ENCODE data around the gene ASPHD1.
"Not testable (repeated sequence)": the region's sequence is repeated elsewhere in the genome, so short reads cannot be mapped to it uniquely, and the experiment has no call there.

ASPHD1 gene

DNA sequence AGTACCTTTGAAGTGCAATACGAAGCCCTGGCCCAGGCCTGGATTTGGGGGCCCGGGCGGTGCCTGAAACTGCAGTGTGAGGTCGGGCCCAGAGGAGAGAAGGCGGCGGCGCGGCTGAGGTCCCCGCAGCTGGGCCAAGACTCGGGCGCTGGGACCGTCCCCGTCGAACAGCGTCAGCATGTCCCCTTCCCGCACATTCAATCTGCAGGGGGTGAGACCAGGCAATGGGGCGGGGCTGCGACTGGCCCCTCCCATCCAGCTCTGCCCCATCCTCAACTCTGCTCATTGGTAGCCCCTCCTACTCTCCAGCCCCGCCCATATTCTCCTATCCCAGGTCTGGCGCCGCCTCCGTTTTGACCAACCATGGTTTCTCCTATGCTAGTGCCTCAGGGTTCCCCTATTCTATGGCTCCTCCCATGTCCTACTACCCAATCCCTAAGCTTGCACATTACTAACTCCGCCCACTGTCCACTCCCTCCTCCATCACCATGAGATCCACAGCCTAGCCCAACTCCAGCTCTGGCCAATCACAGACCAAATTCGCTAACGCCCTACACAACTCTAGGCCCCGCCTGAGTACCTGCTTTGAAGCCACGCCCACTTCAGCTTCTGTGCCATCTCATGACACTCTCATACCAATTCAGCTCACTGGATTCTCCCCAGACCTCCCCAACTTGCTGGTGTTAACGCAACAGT is 22.9 kb upstream of the ASPHD1 start:
- DNase-seq (ENCODE audit: low read depth) = no peak

DNA sequence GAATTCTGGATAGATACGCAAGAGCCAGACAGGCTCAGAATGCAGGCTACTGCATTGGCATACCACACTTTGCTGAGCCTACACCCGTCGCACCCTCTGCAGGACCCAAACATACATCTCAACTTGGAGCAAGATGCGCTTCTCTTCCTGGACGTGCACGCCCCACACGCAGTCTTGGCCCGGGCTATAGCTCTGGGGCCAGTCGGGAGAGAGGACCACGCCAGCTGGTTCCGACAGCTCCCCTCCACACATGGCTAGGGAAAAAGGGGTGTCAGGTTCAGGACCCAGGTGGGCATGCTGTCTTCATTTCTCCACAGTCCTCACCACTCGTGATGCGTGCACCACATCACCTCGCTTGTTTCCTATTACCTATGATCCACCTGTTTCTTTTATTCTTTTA is 22.1 kb upstream of the ASPHD1 start:
- no peak for DNase-seq (ENCODE audit: low read depth)

DNA sequence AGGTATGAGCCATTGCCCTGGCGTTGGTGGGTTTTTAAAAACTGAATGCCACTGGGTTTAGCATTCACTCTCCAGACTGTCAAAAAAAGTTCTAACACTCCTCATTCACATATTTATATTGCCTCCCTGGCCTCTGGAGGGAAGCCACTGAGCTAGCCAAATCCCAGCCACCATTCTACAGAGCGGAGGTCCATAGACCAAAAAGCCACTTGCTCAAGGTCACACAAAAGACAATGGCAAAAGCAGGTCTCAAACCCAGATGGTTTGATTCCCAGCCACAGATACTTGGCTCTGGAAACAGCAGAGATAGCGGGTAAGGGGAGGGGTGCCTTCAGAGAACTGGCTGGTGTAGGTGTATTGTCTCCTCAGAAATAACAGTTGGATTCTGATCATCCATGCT is 19.2 kb upstream of the ASPHD1 start:
- no peak for DNase-seq (ENCODE audit: low read depth)

DNA sequence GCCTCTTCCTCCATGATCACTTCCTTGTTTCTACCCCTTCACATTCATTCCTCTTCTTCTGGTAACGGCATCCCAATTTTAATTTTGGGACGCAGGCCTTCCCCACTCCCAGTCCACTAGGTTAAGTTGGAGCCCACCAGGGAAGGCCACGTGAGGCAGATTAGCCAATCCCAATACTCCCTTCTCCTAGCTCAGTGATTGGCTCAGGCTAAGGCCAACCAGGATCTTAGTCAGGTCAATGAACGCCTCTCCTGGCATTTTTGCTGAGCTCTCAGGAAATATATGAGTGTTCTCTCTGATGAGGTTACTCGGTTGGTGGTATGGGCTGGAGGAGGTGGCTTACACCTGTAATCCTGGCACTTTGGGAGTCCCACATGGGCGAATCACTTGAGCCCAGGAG is 16.3 kb upstream of the ASPHD1 start:
- no peak for DNase-seq (ENCODE audit: low read depth)

DNA sequence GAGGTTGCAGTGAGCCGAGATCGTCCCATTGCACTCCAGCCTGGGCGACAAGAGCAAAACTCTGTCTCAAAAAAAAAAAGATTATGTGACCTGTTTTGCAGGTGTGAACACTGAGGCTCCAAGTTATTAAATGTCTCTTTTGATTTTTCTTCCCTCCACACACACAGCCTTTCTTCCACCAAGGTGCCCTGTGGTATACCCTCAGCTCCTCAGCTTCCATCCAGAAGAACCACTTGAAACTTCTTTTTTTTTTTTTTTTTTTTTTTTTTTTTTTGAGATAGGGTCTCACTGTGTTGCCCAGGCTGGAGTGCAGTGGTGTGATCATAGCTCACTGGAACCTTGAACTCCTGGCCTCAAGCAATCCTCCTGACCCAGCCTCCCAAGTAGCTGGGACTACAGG is 10.9 kb upstream of the ASPHD1 start:
- DNase-seq (ENCODE audit: low read depth) = not testable (repeated sequence)

DNA sequence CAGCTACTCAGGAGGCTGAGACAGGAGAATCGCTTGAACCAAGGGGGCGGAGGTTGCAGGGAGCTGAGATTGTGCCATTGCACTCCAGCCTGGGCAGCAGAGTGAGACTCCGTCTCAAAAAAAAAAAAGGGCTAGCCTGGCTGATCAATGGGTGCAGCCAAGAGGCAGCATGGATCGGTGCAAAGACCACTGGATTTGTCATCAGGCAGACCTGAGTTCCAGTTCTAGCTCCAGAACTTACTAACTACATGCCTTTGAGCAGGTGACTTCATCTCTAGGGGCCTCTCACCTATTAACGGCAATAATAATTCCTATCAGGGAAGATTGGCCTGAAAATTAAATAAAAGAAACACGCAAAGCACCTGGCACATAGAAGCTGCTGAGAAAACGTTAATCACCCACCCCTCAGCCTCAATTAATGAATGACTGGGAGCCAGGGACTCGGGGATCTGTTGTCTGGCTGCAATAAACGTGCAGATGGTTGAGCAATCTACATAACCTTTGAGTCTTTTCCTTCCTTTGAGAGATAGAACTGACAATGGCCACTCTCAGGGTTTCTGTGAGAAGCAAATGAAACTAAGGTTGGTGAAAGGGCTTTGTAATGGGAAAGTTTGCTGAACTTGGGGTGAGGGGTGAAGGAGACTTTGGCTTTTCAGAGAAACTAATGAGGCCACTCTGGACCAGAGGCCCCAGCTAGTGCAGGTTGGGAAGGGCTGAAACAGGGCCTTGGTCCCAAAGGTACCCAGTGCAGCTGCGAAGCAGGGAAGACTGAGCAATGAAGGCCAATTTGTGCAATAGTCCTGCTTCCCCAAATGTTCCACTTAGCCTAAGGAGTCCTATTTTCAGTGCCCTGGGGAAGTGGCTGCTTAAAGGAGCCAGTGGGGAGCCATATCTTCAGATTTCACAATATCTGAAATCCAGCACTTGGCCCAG is 8.5 kb upstream of the ASPHD1 start:
- DNase-seq (ENCODE audit: low read depth) = no peak

DNA sequence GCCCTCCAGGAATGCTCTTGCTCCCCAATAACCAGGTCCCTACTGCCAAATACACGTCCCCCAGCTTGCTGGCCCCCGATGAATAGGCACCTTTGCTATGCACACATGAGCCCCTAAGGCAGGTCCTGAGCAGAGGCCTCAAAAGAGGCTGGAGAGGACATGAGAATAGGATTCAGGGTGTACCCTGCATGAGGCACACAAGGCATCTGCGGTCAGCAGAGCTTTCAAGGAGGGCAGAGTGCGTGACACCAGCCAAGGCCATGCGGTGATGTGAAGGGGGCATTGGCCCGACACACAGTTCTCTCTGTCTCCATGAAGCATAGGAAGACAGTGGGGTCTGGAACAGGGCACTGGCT is 7.9 kb upstream of the ASPHD1 start:
- no peak for DNase-seq (ENCODE audit: low read depth)

DNA sequence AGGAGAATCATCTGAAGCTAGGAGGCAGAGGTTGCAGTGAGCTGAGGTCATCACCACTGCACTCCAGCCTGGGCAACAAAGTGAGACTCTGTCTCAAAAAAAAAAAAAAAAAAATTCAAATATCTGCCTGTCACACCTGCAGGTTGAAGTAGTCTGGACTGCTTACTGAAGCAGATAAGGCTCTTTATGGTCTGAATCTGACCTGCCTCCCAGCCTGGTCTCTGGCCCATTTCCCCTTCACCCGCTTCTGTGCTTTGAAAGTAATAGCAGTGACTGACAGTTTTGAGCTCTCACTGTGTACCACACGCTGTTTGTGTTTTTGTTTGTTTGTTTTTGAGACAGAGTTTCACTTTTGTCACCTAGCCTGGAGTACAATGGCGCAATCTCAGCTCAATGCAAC is 6.7 kb upstream of the ASPHD1 start:
- no peak for DNase-seq (ENCODE audit: low read depth)

DNA sequence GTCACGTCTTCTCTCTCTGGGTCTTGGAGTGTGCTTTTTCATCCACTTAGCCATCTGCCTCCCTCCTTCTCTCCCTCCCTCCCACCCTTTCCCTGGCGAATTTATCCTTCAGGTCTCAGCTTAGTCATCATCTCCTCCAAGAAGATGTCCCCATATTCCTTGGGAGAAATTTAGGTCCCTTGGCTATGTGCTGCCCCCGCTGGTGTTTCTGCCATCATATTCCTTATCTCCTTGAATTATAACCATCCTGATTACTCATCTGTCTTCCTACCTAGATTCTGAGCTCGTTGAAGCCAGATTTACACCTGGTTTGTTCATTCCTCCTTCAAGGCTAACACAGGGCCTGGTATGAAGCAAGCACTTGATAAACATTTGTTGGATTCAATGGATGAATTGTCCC is 5.9 kb upstream of the ASPHD1 start:
- no peak for DNase-seq (ENCODE audit: low read depth)

DNA sequence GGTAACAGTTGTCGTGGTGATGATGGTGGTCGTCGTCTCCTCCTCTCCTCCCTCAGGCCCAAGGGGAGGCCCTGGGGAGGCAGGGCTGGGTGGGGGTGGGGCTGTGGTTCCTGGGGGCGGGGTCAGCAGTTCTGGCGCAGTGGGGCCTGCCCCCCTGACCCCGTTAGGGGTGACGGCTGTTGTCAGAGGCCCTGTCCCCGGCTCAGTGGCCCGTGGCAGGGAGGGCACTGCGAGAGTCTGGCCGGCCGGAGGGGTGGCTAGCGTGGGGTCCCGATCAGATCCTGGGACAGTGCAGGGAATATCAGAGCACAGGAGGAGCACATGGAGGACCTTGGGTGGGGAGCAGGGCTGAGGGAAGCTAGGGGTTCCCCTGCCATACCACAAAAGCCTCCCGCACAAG is 3.4 kb upstream of the ASPHD1 start:
- DNase-seq (ENCODE audit: low read depth) = no peak

DNA sequence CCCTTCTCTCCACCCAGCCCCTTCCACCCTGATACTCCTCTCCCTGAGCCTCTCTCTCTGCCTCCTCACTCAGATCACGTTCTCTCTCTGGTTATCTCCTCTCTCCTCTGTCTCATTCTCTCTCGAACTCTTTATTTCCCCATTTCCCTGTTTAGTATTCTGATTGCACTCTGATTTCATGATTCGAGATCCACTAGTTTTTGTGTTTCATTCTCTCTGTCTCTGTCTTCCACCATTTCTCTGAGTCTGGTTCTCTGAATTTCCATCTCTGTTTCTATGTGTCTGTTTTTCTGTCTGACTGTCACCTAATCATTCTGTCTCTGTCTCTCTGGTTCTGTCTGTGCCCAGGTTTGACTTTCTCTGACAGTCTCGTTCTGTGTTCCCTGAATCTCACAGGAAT is 3.0 kb upstream of the ASPHD1 start:
- no peak for DNase-seq (ENCODE audit: low read depth)

DNA sequence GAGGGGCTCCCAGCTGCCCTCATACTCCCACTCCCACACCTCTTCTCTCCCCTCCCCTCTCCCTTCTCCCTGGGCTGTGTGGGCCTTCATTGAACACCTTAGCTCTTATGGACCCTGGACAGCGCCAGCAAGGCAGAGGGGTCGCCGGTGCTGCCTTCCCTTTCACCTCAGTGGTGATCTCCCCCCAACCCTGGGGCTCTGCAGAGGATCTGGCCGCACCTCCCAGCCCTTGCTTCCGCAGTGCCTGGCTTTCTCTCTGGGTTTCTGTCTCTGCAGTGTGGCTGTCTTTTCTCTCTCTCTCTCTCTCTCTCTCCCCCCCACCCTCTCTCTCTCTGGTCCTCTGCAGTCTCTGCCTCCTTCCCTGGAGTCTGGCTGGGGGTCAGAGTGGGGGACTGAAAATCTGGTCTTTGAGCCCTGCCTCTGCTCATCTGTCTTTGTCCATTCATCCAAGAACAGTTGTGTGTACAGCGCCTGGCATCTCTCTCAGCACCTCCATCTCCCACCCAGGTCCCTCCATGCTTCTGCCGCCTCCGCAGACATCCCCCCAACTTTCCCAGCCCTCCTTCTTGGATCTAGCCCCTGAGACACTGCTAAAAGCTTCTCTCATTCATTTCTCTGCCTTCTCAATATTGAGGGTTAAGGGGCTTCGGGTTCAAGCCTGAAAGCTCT is 2.0 kb upstream of the ASPHD1 start:
- no peak for DNase-seq (ENCODE audit: low read depth)

DNA sequence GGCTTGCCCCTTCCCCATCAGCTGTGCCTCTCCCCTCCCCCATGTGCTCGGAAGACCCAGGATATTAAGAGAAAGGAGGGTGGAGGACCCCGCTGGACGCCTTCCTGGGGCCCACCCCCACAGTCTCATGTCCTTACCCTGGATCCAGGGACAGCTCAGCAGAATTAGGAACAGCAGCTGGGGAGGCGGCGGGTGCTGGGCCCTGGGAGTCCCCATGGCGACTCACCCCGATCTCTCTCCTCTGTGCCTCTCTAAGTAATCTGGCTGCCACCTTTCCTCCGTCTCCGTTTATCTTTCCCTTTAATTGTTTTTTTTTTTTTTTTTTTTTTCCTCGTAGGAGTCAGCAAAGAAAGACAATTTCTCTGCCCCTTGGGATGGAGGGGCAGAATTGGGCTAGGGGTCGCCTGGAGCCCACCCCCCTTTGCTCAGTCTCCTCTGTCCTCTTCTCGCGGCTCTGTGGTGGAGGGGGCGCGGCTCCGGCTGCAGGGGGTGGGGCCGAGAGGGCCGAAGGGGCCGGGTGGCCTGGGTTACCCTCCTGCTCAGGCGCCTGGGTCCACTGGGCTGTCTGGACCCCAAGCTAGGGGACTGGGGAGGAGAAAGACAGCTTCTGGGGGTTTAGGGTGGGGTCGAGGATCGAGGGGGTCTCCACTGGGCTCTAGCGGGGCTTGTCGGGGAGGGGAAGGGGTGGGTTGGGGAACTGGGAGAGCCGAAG is 1.3 kb upstream of the ASPHD1 start:
- no peak for DNase-seq (ENCODE audit: low read depth)

DNA sequence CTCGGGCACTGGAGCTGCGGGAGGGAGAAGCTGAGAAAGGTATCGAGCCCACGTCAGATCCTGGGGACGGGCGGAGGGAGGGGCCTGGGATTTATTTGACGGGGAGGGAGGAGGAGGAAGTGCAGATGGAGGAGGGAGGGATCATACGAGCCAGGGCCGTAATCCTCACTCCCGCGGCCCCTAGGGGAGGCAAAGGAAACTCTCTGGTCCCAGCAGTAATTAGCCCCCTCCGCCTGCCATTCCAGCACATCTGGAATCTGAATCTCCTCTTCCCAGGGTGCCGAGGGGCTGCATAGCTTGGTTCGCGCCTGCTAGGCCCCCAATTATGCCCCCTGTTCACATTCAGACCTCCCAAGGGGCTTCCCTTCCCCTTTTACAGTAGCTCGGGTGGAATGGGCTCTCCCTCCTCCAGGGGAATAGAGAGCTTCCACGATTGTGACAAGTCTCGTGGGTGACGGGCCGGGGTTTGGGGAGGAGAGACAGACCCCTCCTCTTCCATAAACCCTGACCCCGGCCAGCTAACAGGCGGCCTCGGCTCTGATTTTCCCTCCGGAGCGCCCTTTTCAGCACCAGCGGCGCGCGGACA is 679 bp upstream of the ASPHD1 start, which contains the start of gene SEZ6L2:
TSS of gene SEZ6L2 (minus strand) at position 35 of the 586 bp plus-strand sequence. CDS start 531 bp downstream, outside the sequence.
- peak; percentile 58 for DNase-seq (ENCODE audit: low read depth)

DNA sequence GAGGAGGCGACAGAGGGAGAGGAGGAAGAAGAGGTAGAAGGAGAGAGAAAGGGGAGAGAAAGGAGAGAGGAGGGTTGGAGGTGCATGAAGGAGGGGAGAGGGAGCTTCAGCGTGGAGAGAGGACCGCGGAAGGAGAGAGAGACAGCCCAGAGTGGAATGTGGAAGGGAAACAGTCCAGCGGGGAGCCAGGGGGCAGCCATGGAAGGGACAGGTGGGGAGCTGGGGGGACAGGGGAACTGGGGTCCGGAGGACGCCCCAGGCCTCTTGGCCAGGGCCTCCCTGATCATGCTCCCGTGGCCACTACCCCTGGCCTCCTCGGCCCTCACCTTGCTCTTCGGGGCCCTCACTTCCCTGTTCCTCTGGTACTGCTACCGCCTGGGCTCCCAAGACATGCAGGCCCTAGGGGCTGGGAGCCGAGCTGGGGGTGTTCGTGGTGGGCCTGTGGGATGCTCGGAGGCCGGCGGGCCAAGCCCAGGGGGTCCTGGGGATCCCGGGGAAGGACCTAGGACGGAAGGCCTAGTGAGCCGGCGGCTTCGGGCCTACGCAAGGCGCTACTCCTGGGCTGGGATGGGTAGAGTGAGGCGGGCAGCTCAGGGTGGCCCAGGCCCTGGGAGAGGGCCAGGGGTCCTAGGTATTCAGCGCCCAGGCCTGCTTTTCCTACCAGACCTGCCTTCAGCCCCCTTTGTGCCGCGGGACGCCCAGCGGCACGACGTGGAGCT is 759 bp downstream of the ASPHD1 start:
- no peak for DNase-seq (ENCODE audit: low read depth)

DNA sequence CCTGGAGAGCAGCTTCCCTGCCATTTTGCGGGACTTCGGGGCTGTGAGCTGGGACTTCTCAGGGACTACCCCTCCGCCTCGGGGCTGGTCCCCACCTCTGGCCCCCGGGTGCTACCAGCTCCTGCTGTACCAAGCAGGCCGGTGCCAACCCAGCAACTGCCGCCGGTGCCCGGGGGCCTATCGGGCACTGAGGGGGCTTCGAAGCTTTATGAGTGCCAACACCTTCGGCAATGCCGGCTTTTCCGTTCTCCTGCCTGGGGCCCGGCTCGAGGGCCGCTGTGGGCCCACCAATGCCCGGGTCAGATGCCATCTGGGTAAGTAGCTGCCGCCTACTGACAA is 1.3 kb downstream of the ASPHD1 start:
- DNase-seq (ENCODE audit: low read depth) = no peak

DNA sequence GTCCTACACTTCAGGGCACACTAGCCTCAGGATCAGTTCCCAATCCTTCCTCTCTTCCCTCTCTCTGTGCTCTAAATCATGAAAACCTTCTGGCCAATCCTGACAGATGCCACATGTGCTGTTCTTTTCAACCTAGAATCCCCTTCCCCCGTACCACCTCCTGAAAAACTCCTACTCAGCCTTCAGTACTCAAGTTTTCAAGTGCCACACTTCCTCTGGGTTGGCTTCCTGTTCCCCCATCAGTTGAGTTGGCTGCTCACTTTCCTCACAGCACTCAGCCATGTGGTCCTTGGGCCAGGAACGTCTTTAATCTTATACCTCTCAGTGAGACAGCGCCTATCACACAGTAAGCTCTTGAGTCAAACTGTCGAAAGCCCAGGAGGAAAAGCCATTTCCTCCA is 3.3 kb downstream of the ASPHD1 start:
- DNase-seq (ENCODE audit: low read depth) = no peak

DNA sequence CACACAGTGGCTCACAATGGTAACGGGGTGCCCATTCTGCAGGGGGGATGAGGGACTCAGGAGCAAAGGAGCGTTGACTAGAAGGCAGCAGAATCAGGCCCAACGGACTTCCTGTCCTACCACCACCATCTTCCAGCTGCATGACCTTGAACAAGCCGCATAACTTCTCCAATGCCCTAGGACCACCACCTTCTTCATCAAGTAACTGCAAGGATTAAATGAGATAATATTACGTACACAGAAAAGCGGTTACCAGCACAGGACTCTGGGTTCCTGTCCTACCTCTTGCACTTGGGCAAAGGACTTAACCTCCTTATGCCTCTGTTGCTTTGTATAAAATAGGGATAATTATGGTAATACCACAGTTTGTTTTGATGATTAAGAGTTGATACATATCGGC is 4.7 kb downstream of the ASPHD1 start:
- DNase-seq (ENCODE audit: low read depth) = no peak

DNA sequence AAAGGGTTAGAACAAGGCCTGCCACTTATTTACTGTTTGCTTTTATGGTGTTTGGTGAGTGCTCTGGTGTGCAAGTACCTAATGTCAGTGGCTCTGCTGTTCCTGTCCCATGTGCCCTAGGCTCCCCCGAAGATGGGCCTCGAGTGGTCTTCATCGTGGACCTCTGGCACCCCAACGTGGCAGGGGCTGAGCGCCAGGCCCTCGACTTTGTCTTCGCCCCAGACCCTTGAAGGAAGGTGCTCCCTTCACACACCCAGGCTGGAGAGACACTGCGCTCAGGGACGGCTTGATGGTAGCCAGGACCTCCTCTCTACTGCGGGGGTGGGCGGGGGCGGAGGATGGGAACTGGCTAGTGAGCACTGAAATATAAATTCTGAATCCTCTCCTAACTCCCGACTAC is 5.4 kb downstream of the ASPHD1 start:
- no peak for DNase-seq (ENCODE audit: low read depth)

DNA sequence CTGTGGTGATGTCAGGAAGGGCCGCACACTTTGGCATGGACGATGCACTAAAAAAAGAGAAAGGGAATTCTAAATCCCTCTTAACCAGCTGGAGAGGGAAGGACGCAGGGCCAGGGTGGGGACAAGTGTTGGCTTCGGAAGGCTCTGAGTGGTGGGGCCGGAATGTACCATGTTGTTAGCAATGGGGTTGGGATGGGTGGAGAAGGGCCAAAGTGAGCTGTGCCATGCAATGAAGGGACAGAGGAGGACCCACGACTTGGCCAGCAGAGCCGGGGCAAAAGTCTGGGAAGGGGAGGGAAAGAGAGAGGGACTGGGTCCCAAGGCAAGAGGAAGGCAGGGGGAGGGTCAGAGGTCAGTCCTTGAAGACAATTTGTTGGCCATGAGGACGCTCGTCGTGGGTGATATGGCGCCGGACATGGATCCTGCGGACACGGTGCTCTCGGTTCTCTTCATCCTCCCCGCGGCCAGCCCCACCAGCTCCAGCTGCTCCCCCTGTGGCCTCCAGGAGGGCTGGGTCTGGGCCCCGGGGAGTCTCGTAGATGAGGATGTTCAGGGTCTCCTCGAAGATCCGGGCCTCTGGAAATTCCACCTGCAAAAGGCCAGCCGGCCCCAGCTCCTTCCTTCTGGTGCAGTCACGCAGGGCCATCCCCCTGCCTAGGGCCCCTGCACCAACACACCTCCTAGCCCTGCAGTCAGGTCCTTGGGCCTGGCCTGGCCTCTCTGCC is 6.4 kb downstream of the ASPHD1 start:
- DNase-seq (ENCODE audit: low read depth) = no peak

DNA sequence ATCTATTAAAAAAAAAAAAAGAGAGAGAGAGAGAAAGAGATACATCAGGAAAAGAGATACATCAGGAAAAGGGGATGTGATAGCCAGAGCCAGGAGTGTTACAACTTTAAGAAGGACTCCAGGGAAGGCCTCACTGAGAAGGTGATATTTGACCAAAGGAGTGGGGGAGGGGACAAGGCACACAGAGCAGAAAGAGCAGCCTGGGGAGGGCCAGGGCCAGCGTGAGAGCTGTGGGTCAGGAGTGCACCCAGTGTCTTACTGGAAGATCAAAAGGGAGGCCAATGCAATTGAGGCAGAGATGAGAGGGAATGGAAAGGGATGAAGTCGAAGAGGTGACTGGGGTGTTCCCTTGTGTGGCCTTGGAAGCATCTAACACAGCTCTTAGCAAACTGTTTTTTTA is 7.7 kb downstream of the ASPHD1 start:
- no peak for DNase-seq (ENCODE audit: low read depth)

Data from activated gamma-delta T cell treated with anti-CD3 and anti-CD28 coated beads, Interleukin-2, amount 50 U/mL, for 16 hours (primary cell).